ENCODE measurements around the gene UCMA. TPM values are rescaled to one million over a fixed set of nuclear protein-coding genes. Genes with fewer than 3 reads are reported as not detected.

UCMA gene
- total RNA-seq, 1 experiment from 2014 or later, result not detected

GRCh38 chr10:13225601-13226000, 8.6 kb downstream of the UCMA start:
- H3K9ac ChIP-seq (ENCODE audit: low read length), result no peak overlapping the region
- no peaks in the 10 kb centered on the region for H3K4me1 ChIP-seq (ENCODE audit: control insufficient read depth in 1 of 2, insufficient read depth in 2 of 2, low read length in 2 of 2)
- RAD21 ChIA-PET (ENCODE audit: low non-redundant PET in 1 of 2, low total read pairs in 2 of 2, uncharacterized antibody in 2 of 2, unreplicated experiment in 2 of 2), result no interaction called here
- H4K20me1 ChIP-seq (ENCODE audit: insufficient read depth), result no peaks in the 10 kb centered on the region
- no peak overlapping the region for H3K4me3 ChIP-seq (replicated peaks in 1 of 2; ENCODE audit: low read depth in 1 of 2, low read length in 2 of 2)
- no peak for TF ChIP-seq FOSL1 (IDR thresholded peaks at IDR 0.05; ENCODE audit: low read depth)
- no peak for TF ChIP-seq CEBPB (IDR thresholded peaks at IDR 0.05; ENCODE audit: low read depth)
- TF ChIP-seq ZFX (IDR thresholded peaks at IDR 0.05), result no peak
- H3K36me3 ChIP-seq (ENCODE audit: control insufficient read depth in 1 of 2, insufficient read depth in 2 of 2, low read length in 2 of 2), result no peaks in the 10 kb centered on the region
- no peaks in the 10 kb centered on the region for H3K27me3 ChIP-seq (ENCODE audit: insufficient read depth, low read length)
- POLR2A ChIA-PET, result no interaction called here
- no peak overlapping the region for H3K4me2 ChIP-seq (ENCODE audit: low read length)
- ATAC-seq, result no peak
- H3K79me2 ChIP-seq (ENCODE audit: insufficient read depth, low read length), result no peaks in the 10 kb centered on the region
- DNase-seq (ENCODE audit: low read depth, low spot score), result no peak
- H3K27ac ChIP-seq (ENCODE audit: low read depth, low read length), result no peak overlapping the region
- no peaks in the 10 kb centered on the region for H3K9me3 ChIP-seq (ENCODE audit: control insufficient read depth in 1 of 2, insufficient read depth in 1 of 2, low read depth in 1 of 2, low read length in 2 of 2)
- no TSS peak for BruUV-seq (replicated peaks)
- intact Hi-C loops (cut with micrococcal nuclease), result no loop called here
- H2AFZ ChIP-seq (ENCODE audit: low read depth, low read length, poor library complexity, severe bottlenecking), result no peak overlapping the region
- H3K9me2 ChIP-seq (ENCODE audit: insufficient read depth), result no peaks in the 10 kb centered on the region
- CTCF ChIA-PET, result no interaction called here

GRCh38 chr10:13224210-13224995, 9.8 kb downstream of the UCMA start:
- POLR2A ChIA-PET, result no interaction called here
- Histone ChIP-seq H3K79me2 (ENCODE audit: insufficient read depth, low read length) (no peaks in the 10 kb centered on the region), H3K4me2 (ENCODE audit: low read length) (no peak overlapping the region), H3K9me2 (ENCODE audit: insufficient read depth) (no peaks in the 10 kb centered on the region), H3K9ac (ENCODE audit: low read length) (no peak overlapping the region), H3K4me1 (ENCODE audit: control insufficient read depth in 1 of 2, insufficient read depth in 2 of 2, low read length in 2 of 2) (peaks cover 4 to 9% of the 10 kb centered on the region in 2 experiments; a peak in 3 of 4 replicates), H3K9me3 (ENCODE audit: control insufficient read depth in 1 of 2, insufficient read depth in 1 of 2, low read depth in 1 of 2, low read length in 2 of 2) (no peaks in the 10 kb centered on the region), H4K20me1 (ENCODE audit: insufficient read depth) (no peaks in the 10 kb centered on the region), H2AFZ (ENCODE audit: low read depth, low read length, poor library complexity, severe bottlenecking) (no peak overlapping the region), H3K27ac (ENCODE audit: low read depth, low read length) (no peak overlapping the region), H3K27me3 (ENCODE audit: insufficient read depth, low read length) (no peaks in the 10 kb centered on the region), H3K4me3 (replicated peaks in 1 of 2; ENCODE audit: low read depth in 1 of 2, low read length in 2 of 2) (no peak overlapping the region), H3K36me3 (ENCODE audit: control insufficient read depth in 1 of 2, insufficient read depth in 2 of 2, low read length in 2 of 2) (no peaks in the 10 kb centered on the region)
- ATAC-seq (no peak), DNase-seq (ENCODE audit: low read depth, low spot score) (no peak)
- CTCF ChIA-PET, result no interaction called here
- RAD21 ChIA-PET (ENCODE audit: low non-redundant PET in 1 of 2, low total read pairs in 2 of 2, uncharacterized antibody in 2 of 2, unreplicated experiment in 2 of 2), result no interaction called here
- no peak for TF ChIP-seq ATF3 (IDR thresholded peaks at IDR 0.05)
- TF ChIP-seq REST (IDR thresholded peaks at IDR 0.05; ENCODE audit: low read depth), result no peak
- no TSS peak for BruUV-seq (replicated peaks)
- intact Hi-C loops (cut with micrococcal nuclease), result loop anchor here (5.0 kb wide), 1 partner anchor 78 kb away; the partner anchor contains the start of gene PHYH

Data from HCT116 (cell line).